GM18519 (cell line): Measurements from ENCODE around the gene PGM5.
"Not testable (repeated sequence)": the region's sequence is repeated elsewhere in the genome, so short reads cannot be mapped to it uniquely, and the experiment has no call there.

ENCODE experiments used
- ATAC-seq: cut with Tn5 transposase; IDR thresholded peaks from one replicate; pipeline ENCODE4 v1.9.1; 2021; ENCODE audit warnings: mild to moderate bottlenecking, moderate library complexity; ENCODE audit not compliant: unreplicated experiment, low FRiP score

Gene PGM5

DNA sequence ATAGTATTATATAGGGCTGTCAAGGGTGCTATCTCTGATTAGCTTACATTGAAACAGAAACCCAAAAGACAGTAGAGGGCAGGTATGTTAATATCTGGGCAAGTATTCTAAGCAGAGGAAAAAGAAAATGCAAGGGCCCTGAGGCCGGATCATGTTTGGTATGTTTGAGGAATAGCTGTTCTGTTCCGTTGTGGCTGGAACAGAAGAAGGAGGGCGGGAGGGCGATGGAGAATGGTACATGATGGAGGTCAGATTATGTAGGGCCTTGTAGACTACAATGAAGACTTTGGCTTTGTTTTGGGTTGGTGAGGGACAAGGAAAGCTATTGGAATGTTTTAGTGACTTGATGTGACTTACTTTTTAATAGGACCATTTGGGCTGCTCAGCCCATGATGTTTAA is 19.4 kb downstream of the PGM5 start:
- ATAC-seq = not testable (repeated sequence)

DNA sequence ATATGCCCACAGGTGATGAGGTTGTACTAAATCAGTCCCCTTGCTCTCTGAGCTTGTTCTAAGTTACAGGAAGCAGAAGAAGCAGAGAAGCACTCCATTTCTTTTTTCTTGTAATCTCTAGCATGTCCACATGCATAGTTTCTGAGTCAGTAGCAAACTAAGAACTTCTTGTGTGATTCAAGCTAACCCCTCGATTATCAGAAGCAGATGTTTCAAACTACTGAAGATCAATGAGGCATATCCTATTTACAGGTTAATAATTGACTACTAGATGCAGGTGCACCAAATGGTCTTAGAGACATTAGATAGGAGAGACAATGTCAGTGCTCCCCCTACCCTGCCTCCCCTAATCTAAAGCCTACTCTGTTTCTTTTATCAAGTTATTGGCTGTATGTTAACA is 21.3 kb downstream of the PGM5 start:
- ATAC-seq = not testable (repeated sequence)

DNA sequence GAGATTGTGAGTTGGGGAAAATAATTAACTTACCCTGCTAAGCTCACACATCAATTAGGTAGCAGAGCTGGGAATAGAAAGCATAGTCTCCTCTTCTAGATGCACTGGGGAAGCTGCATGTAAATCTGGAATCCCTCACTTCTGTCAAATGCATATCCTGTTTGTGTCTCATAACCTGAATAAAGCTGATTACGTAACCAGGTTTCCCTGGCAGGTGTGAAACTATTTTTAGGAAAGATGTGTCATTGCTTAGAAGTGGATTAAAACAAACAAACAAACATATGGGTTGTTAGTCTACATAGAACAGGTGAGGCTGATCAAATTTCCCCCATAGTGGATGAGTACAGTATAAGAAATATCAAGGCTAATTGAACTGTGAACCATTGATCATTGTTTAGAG is 27.5 kb downstream of the PGM5 start:
- not testable (repeated sequence) for ATAC-seq

DNA sequence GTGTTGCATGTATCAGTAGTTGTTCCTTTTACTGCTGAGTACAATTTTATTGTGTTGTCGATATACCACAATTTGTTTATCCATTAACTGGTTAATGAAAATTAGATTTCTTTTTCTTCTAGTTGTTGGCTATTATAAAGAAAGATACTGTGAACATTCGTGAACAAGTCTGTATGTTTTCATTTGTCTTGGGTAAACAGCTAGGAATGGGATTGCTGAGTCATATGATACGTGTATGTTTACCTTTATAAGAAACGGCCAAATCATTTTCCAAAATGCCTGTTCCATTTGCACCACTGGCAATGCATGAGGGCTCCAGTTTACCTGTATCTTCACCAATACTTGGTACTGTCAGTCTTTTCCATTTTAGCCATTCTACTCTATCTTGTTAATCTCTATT is 33.1 kb downstream of the PGM5 start:
- not testable (repeated sequence) for ATAC-seq

DNA sequence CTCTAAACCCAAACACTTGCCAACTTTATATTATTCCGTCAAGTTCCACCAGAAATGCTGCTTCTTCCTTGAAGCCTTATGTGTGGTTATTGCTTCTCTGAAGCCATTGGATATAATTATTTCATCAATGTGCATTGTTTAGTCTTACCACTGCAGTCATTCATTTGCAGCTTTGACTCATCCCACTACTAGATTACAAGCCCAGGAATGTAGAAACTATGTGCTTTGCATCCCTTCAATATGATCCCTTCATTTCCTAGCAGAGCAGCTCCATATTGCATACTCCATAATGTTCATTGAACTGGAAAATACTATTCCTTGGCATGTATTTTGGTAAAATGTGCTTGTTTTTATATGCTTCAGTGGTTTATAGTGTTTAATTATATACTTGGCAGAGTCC is 34.3 kb downstream of the PGM5 start:
- ATAC-seq = not testable (repeated sequence)

DNA sequence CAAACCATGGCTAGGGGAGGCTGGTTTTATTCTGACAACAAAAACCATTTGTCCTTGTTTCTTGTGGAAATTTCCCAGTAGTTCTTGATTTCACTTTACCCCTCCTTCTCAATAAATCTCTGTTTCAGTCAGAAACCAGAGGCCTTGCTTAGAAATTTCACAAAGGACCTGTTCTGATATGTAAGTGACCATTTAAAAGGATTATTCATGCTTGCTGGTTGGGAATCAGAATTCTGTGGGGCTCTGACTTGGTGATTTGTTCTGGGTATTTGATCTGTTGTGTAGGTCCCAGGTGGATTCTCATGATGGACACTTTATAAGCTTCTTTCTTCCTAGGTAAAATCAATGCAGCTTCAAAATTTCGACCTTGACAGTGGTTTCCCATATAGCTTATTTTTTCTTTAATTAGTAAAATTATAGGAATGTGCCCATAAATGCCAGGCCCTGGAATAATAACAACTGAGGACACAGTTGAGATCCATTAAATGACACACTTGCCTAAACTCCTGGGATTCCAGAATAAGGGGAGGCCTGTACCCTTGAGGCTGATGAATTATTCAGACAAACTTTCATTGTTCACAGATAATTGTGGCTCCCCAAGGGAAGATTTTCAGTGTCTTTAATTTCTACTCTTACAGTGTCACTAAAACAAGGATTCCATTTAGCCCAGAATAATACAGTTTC is 40.1 kb downstream of the PGM5 start:
- not testable (repeated sequence) for ATAC-seq

DNA sequence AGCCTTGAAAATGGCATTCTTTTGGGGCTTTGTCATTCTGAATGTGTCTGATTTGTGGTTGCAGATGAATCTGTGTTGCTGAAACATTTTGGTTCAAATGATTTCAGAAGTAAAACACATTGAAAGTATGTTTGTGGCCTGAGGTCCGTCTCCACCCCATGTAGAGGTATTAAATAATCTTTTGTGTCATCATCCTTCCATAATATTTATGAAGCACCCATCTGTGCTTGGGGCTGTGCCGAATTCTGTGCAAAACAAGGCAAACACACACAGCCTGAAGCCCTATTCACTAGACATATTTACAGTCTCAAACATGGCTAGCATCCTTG is 40.6 kb downstream of the PGM5 start:
- ATAC-seq = not testable (repeated sequence)

DNA sequence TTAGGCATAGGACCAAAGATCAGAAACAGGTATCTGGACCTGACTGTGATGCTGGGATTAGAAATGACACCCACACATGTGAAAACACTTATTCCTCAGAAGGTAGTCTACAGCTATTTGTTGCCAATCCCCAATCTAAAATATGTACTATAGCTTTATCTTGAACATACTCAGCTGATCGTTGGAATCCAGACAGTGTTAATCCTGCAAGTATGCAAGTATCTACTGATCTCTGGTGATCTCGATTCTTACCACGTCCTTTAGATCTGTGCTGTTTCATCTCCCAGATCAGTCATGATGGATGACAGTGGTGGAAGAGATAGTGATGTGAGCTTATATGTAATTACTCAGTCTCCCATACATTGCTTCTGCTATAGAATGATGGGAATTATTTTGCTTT is 41.4 kb downstream of the PGM5 start:
- not testable (repeated sequence) for ATAC-seq

DNA sequence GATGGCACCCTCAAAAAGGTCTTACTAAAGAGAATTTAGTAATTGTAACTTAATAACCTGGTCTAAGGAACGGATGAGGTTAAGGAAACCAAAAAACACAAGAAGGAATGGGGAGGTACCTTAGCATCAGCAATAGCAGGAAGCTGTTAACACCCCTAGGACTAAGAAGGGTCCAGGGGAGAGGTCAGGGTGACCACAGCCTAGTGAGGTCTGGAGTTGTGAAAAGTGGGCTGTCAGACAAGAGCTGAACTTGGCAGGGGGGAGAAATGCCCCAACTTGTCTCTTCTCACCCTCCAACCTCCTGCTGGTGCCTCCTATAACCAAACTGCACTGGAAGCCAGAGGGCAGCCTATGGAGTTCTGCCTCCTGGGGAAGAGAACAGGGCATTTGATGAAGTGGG is 41.9 kb downstream of the PGM5 start:
- not testable (repeated sequence) for ATAC-seq

DNA sequence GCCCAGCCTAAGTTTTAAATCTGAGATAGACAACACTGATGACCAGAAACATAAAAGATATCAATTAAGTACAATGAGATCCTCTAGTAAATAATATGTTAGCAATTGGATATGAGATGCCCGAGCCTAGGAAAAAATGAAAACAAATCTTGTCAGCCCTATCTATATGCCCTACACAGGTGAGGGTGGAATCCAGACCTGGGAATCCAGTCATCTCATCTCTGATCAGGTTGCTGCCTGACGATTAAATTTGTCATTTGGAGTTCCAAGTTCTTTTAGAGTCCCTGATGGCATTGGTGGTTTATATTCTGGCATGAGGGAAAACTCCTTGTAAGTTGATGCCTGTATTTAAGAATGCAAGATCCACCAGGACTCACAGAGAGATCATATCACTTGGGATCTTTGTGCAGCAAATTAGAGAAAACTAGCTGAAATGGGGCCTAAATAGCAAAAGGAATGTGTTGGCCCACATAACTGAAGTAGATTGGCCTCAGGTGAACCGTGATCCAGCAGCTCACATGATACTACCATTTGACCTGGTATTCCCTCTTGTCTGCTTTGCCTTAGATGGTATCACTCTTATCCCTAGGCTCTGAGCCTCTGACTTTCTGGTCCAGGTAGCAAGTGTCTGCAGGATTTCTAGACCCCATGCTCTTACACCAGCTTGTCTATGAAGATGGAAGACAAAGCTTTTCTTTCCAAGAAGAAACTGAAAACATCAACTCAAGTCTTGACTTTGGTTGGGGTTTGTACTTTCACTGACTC is 48.2 kb downstream of the PGM5 start:
- ATAC-seq = not testable (repeated sequence)

DNA sequence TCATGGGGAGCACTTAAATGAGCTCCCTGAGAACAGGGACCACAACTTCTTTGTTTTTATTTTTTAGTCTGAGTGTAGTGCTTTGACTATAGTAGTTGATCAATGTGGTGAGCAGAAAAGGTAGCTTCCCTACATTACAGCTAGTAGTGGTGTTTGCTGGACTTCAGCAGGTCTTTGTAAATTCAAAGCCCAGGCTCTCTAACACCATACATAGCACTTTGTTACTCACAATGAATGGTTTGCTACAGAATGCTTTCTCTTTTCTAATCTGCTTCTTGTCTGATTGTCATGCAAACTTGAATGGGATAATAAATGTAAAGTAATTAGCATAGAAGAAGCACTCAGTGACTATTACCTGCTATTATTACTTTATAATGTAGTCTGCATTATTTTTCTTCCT is 55.5 kb downstream of the PGM5 start:
- ATAC-seq = not testable (repeated sequence)

DNA sequence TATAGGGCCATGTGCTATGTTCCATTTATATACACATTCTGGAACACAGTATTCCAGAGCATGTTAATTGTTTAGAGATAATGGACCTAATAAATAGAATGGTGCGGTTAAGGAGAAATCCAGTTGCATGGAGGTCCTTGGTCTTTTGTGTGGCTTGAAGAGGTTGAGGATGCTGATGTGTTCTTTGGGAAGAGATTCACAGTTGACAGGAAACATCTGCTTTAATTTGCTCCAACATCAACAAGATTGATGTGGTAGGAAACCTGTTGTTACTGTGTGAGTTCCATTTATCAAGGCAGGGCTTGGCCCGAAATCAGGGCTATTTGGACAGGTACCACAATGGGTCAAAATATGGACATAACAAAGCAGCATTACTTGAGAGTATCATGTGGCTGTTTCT is 56.3 kb downstream of the PGM5 start:
- not testable (repeated sequence) for ATAC-seq

DNA sequence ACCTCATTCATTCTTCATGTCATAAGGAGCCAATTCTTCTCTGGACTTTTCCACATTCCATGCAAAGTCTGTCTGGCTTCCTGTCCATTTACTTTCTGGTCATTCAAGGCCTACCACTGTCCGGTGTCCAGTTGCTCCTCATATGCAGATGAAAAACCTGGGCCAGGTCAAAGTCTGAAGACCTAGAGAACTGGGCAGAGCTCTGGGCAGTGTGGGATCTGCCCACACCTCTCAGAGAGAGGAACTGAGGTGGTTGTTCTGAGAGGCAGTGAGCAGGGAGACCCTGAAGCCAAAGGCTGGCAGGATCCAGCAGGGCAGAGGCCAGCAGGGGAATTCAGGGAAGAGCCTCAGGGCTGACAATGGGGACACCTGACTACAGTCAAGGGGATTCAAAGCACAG is 58.7 kb downstream of the PGM5 start:
- ATAC-seq = not testable (repeated sequence)

DNA sequence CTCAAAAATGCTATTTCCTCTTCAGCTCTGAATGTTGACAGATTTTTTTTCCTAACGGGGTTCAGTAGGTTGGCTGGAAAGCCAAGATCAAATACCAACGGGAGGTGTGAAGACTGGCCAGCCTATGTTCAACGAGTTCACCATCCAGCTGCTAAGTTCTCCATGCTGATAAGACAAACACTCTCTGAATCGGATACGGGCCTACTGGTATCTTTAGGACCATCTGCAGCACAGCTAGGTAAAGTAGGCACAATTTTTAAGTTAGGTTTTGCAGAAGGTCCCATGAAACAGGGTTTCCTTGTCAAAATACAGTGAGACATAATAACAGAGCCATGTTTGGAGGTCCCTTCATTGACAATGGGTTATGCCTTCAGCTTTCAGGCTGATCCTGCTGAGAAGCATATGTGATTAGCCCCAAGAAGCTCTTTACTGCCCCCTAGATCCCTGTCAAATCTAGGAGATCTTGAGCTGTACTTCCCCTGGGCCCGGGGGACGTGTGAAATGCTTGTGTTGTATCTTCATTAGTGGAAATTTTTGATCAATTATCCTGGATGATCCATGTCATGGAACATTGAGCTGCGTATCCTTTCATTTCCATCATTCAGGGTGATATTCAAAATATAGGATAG is 60.6 kb downstream of the PGM5 start:
- no peak for ATAC-seq

DNA sequence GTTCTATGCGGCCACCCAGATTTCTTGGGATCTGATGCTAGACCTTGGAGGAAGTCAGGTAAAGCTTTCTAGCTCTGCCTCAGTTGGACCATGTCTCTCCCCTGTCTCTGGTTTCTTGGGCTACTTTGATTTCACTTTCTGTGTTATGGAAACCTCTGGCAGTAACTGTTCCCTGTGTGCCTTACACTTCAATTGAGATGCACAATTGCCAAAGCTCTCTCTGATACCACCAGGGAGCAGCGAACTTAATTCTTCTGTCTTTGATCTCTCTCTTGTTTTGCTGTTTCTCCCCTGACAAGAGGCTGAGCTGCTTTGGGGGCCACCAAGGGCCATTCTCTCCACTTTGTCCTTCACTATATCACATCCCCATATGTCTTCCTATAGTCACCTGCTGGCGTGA is 61.4 kb downstream of the PGM5 start:
- ATAC-seq = no peak

DNA sequence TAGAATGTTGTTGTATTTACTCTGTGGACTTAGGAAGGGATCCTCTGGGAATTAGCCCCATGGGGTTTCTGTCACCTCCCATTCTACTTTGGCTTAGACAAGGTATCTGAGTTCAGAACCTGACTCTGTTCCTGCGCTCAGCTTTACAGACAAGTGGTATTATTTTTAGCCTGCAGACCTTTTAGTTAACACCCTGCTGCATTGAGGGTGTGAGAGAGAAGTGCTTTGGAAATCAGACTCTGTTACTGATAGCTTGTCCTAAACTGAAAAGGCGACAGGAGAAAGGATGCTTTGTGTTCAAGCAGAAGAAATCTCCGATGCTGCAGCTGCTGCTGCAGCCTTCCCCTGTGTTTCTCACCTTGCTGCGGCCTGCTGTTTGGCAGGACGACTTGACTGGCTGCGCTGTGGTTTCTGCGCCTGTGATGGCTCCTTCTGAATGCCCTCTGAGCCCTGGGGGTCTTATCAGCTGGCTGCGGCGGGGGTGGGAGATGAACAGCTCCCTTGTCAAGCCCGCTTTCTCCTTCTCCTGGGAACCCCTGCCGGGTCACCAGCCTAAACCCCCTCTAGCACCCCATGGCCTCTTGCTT is 61.9 kb downstream of the PGM5 start:
- no peak for ATAC-seq

DNA sequence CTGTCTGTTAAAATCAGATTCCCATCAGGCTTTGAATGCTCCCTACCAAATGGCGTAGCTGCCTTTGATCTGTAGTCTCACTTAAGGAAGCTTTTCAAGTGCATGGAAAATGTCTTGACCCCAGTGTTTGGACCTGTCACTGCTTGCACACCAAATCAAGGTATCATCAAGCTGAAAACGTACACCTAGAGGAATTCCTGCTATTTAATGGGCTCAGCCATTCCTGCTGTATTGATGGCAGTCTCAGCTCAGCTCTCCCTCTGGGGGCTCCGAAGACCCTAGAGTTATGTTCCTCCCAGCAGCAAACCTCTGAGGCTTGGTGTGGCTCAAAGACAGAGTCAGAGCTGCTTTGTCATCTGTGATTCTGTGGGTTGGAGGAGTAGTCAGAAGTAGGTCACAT is 63.5 kb downstream of the PGM5 start:
- no peak for ATAC-seq

DNA sequence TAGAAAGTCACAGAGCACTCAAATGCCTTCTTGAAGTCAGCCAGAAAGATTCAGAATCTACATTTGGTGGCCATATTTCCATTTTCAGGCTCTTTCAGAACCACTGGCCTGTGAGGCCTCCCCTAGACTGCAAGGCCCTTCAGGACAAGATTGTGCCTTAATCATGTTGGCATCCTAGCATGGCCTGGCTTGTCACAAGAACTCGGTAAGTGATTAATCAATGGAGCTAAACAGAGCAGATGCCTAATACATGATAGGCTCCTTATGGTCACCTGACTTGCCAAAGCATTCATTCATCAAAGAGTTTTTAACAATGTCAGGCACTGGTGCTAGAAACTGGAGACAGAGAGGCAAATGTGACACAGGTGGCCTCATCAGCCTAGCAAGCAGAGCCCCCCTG is 70.3 kb downstream of the PGM5 start:
- no peak for ATAC-seq

DNA sequence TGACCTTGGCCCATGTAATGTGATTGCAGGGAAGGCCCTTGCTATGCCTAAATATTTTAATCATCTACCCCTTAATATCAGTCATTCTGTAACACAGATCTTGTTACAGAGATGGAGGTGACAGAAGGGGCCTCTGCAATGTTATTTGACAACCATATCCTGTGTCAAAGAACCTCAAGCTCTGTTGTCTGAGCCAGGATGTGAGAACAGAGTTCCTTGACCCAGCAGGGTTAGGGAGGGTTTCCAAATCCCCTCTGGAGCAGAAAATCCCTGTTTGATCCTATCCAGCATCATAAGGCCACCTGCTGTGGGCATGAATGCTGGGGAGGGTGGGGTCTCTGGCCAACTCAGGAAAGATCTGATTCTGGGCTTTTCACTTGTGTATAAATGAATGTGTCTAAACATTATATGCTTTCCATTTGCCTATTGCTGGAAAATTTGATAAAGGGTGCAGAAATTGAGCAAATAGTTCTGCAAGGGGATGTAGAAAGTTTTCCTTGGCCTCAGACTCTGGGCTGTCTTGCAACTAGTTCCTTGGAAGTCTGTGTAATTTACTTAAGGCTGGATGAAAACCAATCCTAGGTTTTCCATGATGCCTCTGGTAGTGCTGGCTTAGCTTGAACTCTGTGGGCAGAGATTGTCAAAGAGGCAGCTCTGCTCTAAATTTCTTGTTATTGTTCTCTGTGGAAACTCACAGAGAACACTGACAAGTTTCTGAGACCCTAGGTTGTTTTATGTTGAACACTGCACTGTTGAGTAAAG is 71.0 kb downstream of the PGM5 start:
- ATAC-seq = no peak

DNA sequence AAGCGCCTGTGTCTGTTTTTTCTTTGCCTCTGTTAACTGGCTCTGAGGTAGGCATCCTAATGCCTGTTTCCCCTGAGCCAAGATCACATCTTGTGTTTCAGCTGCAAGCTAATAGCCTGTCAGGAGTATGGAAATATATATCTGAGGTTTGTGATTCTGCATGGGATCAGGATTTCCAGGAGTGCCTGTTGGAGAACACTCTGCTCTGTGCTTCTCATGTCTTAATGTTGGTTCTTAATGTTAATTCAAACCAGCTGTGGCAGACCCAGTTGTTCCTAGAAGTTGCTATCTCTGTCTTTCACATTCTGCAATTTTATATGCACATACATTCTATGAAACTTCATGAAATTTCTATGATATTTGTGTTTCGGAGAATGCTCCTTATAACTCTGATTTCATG is 72.1 kb downstream of the PGM5 start:
- ATAC-seq = no peak

DNA sequence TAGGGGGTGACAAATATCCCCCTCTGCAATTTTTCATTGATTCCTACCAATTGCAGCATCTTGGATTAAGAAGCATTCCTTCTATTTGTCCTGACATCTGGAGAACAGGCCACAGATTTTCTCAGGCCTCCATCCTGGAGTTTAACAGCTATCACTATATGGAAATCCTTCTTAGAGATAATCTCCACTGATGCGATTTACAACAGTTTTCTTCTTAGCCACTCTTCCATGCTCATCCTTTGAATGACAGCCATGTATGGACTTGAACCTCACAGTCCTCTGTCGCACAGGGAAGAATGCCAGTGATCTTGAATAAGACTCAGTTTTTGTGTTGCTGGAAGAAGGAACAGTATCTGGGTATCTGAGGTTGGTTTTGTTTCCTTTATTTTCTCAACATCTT is 73.2 kb downstream of the PGM5 start:
- no peak for ATAC-seq
